MM.1S (cell line): ENCODE data around the gene RBPMS2.

Source experiments
- EZH2phosphoT487 ChIP-seq: fragments of 300-600 bp; sonication (generic); IDR thresholded peaks from 2 replicates; pipeline ENCODE4 v1.6.1; 2018; ENCODE audit warnings: antibody characterized with exemption, low read length
- TF ChIP-seq, protein P1 (sequence below): fragments of 300-600 bp; sonication (generic); IDR thresholded peaks from 2 replicates; pipeline ENCODE4 v1.5.1; 2016; ENCODE audit warnings: antibody characterized with exemption, low read length, mixed read lengths

DNA sequence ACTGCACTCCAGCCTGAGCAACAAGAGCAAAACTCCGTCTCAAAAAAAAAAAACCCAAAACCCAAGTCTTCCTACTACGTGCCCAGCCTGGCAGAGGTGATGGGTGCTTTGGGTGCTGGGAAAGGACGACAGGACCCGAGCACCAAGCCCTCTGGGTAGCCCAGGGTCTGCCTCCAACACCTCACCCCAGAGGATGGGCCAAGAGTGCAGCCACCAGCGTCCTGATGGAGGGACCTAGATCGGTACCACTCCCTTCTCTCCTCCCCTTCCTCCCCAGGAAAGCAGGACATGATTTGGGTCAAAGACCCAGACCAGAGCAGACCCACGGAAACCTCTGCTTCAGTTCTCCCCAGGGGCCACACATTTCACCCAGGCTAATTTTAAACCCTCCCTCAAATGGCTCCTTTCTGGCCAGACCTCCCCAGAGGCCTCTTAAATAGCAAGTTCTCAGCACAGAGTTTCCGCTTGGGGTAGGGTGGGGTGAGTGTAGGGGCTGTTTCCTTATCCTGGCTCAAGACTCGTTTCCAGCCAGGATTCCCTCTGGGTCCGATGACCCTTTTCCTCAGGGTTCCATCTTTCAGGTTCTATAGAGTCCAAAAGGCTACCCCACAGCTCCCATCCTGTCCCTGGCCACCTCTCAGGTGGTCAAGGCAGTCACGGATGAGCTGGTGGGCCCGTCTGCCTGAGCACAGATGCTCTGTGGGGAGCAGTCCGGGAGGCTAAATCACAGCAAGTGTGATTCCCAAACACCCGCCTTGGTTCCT, 20.5 kb downstream of the RBPMS2 start:
- TF ChIP-seq, protein P1, sequence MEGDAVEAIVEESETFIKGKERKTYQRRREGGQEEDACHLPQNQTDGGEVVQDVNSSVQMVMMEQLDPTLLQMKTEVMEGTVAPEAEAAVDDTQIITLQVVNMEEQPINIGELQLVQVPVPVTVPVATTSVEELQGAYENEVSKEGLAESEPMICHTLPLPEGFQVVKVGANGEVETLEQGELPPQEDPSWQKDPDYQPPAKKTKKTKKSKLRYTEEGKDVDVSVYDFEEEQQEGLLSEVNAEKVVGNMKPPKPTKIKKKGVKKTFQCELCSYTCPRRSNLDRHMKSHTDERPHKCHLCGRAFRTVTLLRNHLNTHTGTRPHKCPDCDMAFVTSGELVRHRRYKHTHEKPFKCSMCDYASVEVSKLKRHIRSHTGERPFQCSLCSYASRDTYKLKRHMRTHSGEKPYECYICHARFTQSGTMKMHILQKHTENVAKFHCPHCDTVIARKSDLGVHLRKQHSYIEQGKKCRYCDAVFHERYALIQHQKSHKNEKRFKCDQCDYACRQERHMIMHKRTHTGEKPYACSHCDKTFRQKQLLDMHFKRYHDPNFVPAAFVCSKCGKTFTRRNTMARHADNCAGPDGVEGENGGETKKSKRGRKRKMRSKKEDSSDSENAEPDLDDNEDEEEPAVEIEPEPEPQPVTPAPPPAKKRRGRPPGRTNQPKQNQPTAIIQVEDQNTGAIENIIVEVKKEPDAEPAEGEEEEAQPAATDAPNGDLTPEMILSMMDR: no peak
- TF ChIP-seq EZH2phosphoT487: no peak
